Osteocyte (in vitro differentiated cells): ENCODE measurements around the gene GPC6. TPM values are rescaled to one million over a fixed set of nuclear protein-coding genes. Genes with fewer than 3 reads are reported as not detected.
"Not testable (repeated sequence)": the region's sequence is repeated elsewhere in the genome, so short reads cannot be mapped to it uniquely, and the experiment has no call there.

ENCODE experiments used
- DNase-seq: peaks from one replicate; pipeline ENCODE4 v3.0.0; 2021; ENCODE audit warnings: mixed read lengths; ENCODE audit not compliant: unreplicated experiment; ENCODE audit errors: extremely low spot score
- H3K27ac Mint-ChIP-seq: one replicate; pipeline ENCODE4 v1.8.0; 2021; ENCODE audit warnings: mild to moderate bottlenecking, mixed read lengths; ENCODE audit not compliant: unreplicated experiment
- H3K27me3 Mint-ChIP-seq: one replicate; pipeline ENCODE4 v1.8.0; 2021; ENCODE audit warnings: mixed read lengths; ENCODE audit not compliant: unreplicated experiment
- H3K36me3 Mint-ChIP-seq: one replicate; pipeline ENCODE4 v1.8.0; 2021; ENCODE audit warnings: mixed read lengths; ENCODE audit not compliant: unreplicated experiment
- H3K4me1 Mint-ChIP-seq: one replicate; pipeline ENCODE4 v1.8.0; 2021; ENCODE audit warnings: mixed read lengths; ENCODE audit not compliant: unreplicated experiment
- H3K4me3 Mint-ChIP-seq: one replicate; pipeline ENCODE4 v1.8.0; 2021; ENCODE audit warnings: mild to moderate bottlenecking, moderate library complexity, mixed read lengths; ENCODE audit not compliant: unreplicated experiment
- H3K9me3 Mint-ChIP-seq: one replicate; pipeline ENCODE4 v1.8.0; 2021; ENCODE audit warnings: mixed read lengths; ENCODE audit not compliant: unreplicated experiment
- CTCF ChIP-seq: fragments of 200-600 bp; sonication (generic); IDR thresholded peaks from 2 replicates; pipeline ENCODE4 v1.5.0; 2021; ENCODE audit warnings: antibody characterized with exemption, mild to moderate bottlenecking, moderate library complexity
- total RNA-seq: library from RNA; stranded (reverse); gene quantifications from 2 replicates; pipeline ENCODE4 v1.2.1, GENCODE V29; 2021

GPC6 gene
- total RNA-seq, 1 donor from 2014 or later: 125 TPM

GRCh38 chr13:93472814-93473296, 246.2 kb downstream of the GPC6 start:
- Mint-ChIP-seq H3K4me1 (peaks cover 28% of the 10 kb centered on the region), H3K27me3 (no peaks in the 10 kb centered on the region), H3K9me3 (peaks cover 10% of the 10 kb centered on the region), H3K27ac (no peak overlapping the region), H3K4me3 (no peak overlapping the region), H3K36me3 (peaks cover 7% of the 10 kb centered on the region)
- no peak for DNase-seq
- no peak for TF ChIP-seq CTCF

- peak overlapping the region; percentile 32 for H3K27ac Mint-ChIP-seq
- H3K36me3 Mint-ChIP-seq: peaks cover 7% of the 10 kb centered on the region
- DNase-seq: no peak
Observed at GRCh38 chr13:93473441-93474270, 247.0 kb downstream of the GPC6 start.

GRCh38 chr13:93476175-93476574, 249.6 kb downstream of the GPC6 start:
- Mint-ChIP-seq H3K27me3 (no peaks in the 10 kb centered on the region), H3K4me1 (peaks cover 31% of the 10 kb centered on the region), H3K9me3 (no peaks in the 10 kb centered on the region), H3K27ac (peak overlapping the region; percentile 53), H3K4me3 (no peak overlapping the region), H3K36me3 (no peaks in the 10 kb centered on the region)
- no peak for DNase-seq
- no peak for TF ChIP-seq CTCF

More at GRCh38 chr13:93473441-93474270, 247.0 kb downstream of the GPC6 start:
- Mint-ChIP-seq H3K4me3 (no peak overlapping the region), H3K27me3 (no peaks in the 10 kb centered on the region), H3K4me1 (peaks cover 28% of the 10 kb centered on the region), H3K9me3 (peaks cover 10% of the 10 kb centered on the region)
- TF ChIP-seq CTCF: no peak

GRCh38 chr13:93477238-93477637, 250.6 kb downstream of the GPC6 start:
- no peaks in the 10 kb centered on the region for H3K9me3 Mint-ChIP-seq
- no peak overlapping the region for H3K4me3 Mint-ChIP-seq
- no peak for TF ChIP-seq CTCF
- H3K27ac Mint-ChIP-seq: peak overlapping the region; percentile 11
- no peak for DNase-seq
- H3K27me3 Mint-ChIP-seq: no peaks in the 10 kb centered on the region
- H3K4me1 Mint-ChIP-seq: peaks cover 30% of the 10 kb centered on the region
- no peaks in the 10 kb centered on the region for H3K36me3 Mint-ChIP-seq

- DNase-seq: no peak
- H3K27ac Mint-ChIP-seq: no peak overlapping the region
- H3K36me3 Mint-ChIP-seq: no peaks in the 10 kb centered on the region
- H3K4me3 Mint-ChIP-seq: no peak overlapping the region
- H3K9me3 Mint-ChIP-seq: no peaks in the 10 kb centered on the region
- peaks cover 20% of the 10 kb centered on the region for H3K4me1 Mint-ChIP-seq
- no peaks in the 10 kb centered on the region for H3K27me3 Mint-ChIP-seq
- TF ChIP-seq CTCF: no peak
Observed at GRCh38 chr13:93480553-93481106, 254.0 kb downstream of the GPC6 start.

- not testable (repeated sequence) for H3K27ac Mint-ChIP-seq, H3K36me3 Mint-ChIP-seq, H3K4me3 Mint-ChIP-seq, DNase-seq, H3K9me3 Mint-ChIP-seq, H3K27me3 Mint-ChIP-seq
- H3K4me1 Mint-ChIP-seq: peaks cover 36% of the 10 kb centered on the region
Observed at GRCh38 chr13:93496117-93496516, 269.5 kb downstream of the GPC6 start.
